A549 (cell line): Measurements from ENCODE around the gene SVIL. TPM values are rescaled to one million over a fixed set of nuclear protein-coding genes. Genes with fewer than 3 reads are reported as not detected.

Experiments used
- ATAC-seq, 2 experiments: fragments of 200-7000 bp in 1 of 2; fragments of >200 bp in 1 of 2; cut with Nextera tagmentation in 1 of 2; cut with Tn5 transposase in 1 of 2; 3 replicates each; pipeline versions ENCODE4 v1.8.0 to v1.9.1; 2018 to 2020; ENCODE audit warnings: mild to moderate bottlenecking in 1 of 2, moderate library complexity in 1 of 2
- CTCF ChIA-PET: fragments of 300-600 bp; sonication (Branson Sonifier 250); formaldehyde crosslinking; extraction: SDS; loops from one replicate; lab custom pipeline; 2021; ENCODE audit warnings: antibody characterized with exemption, inconsistent platforms; lab: Yijun Ruan, JAX
- POLR2A ChIA-PET: fragments of 350-600 bp; formaldehyde crosslinking; extraction: SDS; loops from one replicate; lab custom pipeline; 2021; ENCODE audit warnings: antibody characterized with exemption, inconsistent platforms; lab: Yijun Ruan, JAX
- DNase-seq, 2 experiments: peaks; one replicate each; pipeline versions ENCODE4 v3.0.0 to v3.0.0-alpha.2; 2011 to 2016; ENCODE audit warnings: low read depth in 1 of 2, low spot score in 1 of 2
- FAIRE-seq: peaks from 2 replicates; lab custom pipeline; 2011; peaks lifted over from hg19 to GRCh38; lab: Jason Lieb, UNC
- H3K27ac ChIP-seq, 2 experiments: fragments of >200 bp; sonication (Bioruptor Twin); formaldehyde crosslinking; 3 replicates each; pipeline ENCODE4 v1.5.1; 2016 to 2017
- H3K4me1 ChIP-seq: fragments of >200 bp; sonication (Bioruptor Twin); formaldehyde crosslinking; 3 replicates; pipeline ENCODE4 v1.6.1; 2016
- H3K4me2 ChIP-seq: fragments of >200 bp; sonication (Bioruptor Twin); formaldehyde crosslinking; 3 replicates; pipeline ENCODE4 v1.6.1; 2016
- H3K4me3 ChIP-seq: fragments of >200 bp; sonication (Bioruptor Twin); formaldehyde crosslinking; 3 replicates; pipeline ENCODE4 v1.5.1; 2016
- H3K9me3 ChIP-seq: fragments of >200 bp; sonication (Bioruptor Twin); formaldehyde crosslinking; 3 replicates; pipeline ENCODE4 v1.6.1; 2016
- BHLHE40 ChIP-seq: IDR thresholded peaks from 2 replicates; pipeline ENCODE4 v1.6.1; 2012; ENCODE audit warnings: low read depth, low read length, inconsistent platforms
- CBX2 ChIP-seq: fragments of 200-600 bp; sonication (generic); IDR thresholded peaks from 2 replicates; pipeline ENCODE4 v1.6.1; 2016; ENCODE audit warnings: low read depth, mild to moderate bottlenecking, borderline replicate concordance
- CBX8 ChIP-seq: fragments of 200-600 bp; sonication (generic); IDR thresholded peaks from 2 replicates; pipeline ENCODE4 v1.6.1; 2016
- CHD2 ChIP-seq: fragments of 150-350 bp; IDR thresholded peaks from 2 replicates; pipeline ENCODE4 v1.6.1; 2014; ENCODE audit warnings: low read length; ENCODE audit not compliant: partially characterized antibody
- CHD4 ChIP-seq: fragments of 200-600 bp; sonication (generic); IDR thresholded peaks from 2 replicates; pipeline ENCODE4 v1.6.1; 2016; ENCODE audit warnings: antibody characterized with exemption, mild to moderate bottlenecking, borderline replicate concordance
- ESRRA ChIP-seq: fragments of 150-350 bp; IDR thresholded peaks from 2 replicates; pipeline ENCODE4 v1.6.1; 2014; ENCODE audit warnings: mild to moderate bottlenecking, low read length, borderline replicate concordance
- HDAC2 ChIP-seq: fragments of 200-600 bp; sonication (generic); IDR thresholded peaks from 2 replicates; pipeline ENCODE4 v1.6.1; 2016
- MYC ChIP-seq: IDR thresholded peaks from 2 replicates; pipeline ENCODE4 v1.6.1; 2012; ENCODE audit warnings: mild to moderate bottlenecking, inconsistent platforms, low read length, improper control_type of control experiment, borderline replicate concordance
- NPAS2 ChIP-seq: fragments of 250-450 bp; sonication (Bioruptor Pico); IDR thresholded peaks from 2 replicates; pipeline ENCODE4 v1.8.0; 2022; ENCODE audit warnings: mild to moderate bottlenecking, moderate library complexity, borderline replicate concordance
- POLR2A ChIP-seq: IDR thresholded peaks from 2 replicates; pipeline ENCODE4 v1.6.1; 2012; ENCODE audit warnings: mild to moderate bottlenecking, low read length
- POLR2AphosphoS2 ChIP-seq: conservative IDR thresholded peaks from 2 replicates; pipeline ENCODE4 v1.6.1; 2012; ENCODE audit warnings: low read length, improper control_type of control experiment, inconsistent platforms
- RFX5 ChIP-seq: fragments of 450-650 bp; IDR thresholded peaks from 2 replicates; pipeline ENCODE4 v1.7.1; 2014; ENCODE audit warnings: antibody characterized with exemption, mild to moderate bottlenecking, moderate library complexity
- RNF2 ChIP-seq: fragments of 200-600 bp; sonication (generic); IDR thresholded peaks from 2 replicates; pipeline ENCODE4 v1.6.1; 2016; ENCODE audit warnings: low read depth, mild to moderate bottlenecking, antibody characterized with exemption, moderate library complexity, borderline replicate concordance
- ZC3H11A ChIP-seq: fragments of 450-650 bp; IDR thresholded peaks from 2 replicates; pipeline ENCODE4 v1.6.1; 2014; ENCODE audit warnings: antibody characterized with exemption, mild to moderate bottlenecking
- ZNF302 ChIP-seq: fragments of 250-450 bp; sonication (Bioruptor Pico); IDR thresholded peaks from 2 replicates; pipeline ENCODE4 v1.9.0; 2021; ENCODE audit warnings: inconsistent platforms, mild to moderate bottlenecking, moderate library complexity
- ZSCAN20 ChIP-seq: fragments of 250-450 bp; sonication (Bioruptor Pico); IDR thresholded peaks from 2 replicates; pipeline ENCODE4 v1.8.0; 2022; ENCODE audit warnings: mild to moderate bottlenecking, moderate library complexity
- WGBS: methylation state at CpG from one replicate; pipeline ENCODE4 v1.1.6; 2017; ENCODE audit errors: missing lambda C conversion rate; 5-methylcytosine and 5-hydroxymethylcytosine counted together
- polyA plus RNA-seq, 4 experiments: library from polyadenylated mRNA; depleted of rRNA in 3 of 4; stranded (reverse); fragments of >200 nt; fragmentation: RNase III in 1 of 4; extraction: RNeasy Plus Mini Kit Qiagen cat#74134 plus additional on column Dnase treatment in 1 of 4; gene quantifications; 2 replicates in 3 of 4; 3 replicates in 1 of 4; pipeline ENCODE4 v1.2.3, GENCODE V29; 2011 to 2017
- TF ChIP-seq, protein P1 (sequence below): fragments of 200-600 bp; sonication (generic); IDR thresholded peaks from 2 replicates; pipeline ENCODE4 v1.6.1; 2016; ENCODE audit warnings: antibody characterized with exemption, mild to moderate bottlenecking, moderate library complexity
- TF ChIP-seq, protein P2 (sequence below): fragments of 150-350 bp; IDR thresholded peaks from 2 replicates; pipeline ENCODE4 v1.6.1; 2014; ENCODE audit warnings: low read depth, mild to moderate bottlenecking, low read length
- TF ChIP-seq, protein P3 (sequence below): fragments of 250-450 bp; sonication (Bioruptor Pico); IDR thresholded peaks from 2 replicates; pipeline ENCODE4 v1.5.0; 2021; ENCODE audit warnings: mild to moderate bottlenecking, moderate library complexity, borderline replicate concordance
- TF ChIP-seq, protein P4 (sequence below): fragments of 450-650 bp; IDR thresholded peaks from 2 replicates; pipeline ENCODE4 v1.6.1; 2014; ENCODE audit warnings: antibody characterized with exemption

SVIL gene
- polyA plus RNA-seq, 2 of the 4 experiments (the other 2 are of a cell fraction) = 12.0 to 20.4 TPM

DNA sequence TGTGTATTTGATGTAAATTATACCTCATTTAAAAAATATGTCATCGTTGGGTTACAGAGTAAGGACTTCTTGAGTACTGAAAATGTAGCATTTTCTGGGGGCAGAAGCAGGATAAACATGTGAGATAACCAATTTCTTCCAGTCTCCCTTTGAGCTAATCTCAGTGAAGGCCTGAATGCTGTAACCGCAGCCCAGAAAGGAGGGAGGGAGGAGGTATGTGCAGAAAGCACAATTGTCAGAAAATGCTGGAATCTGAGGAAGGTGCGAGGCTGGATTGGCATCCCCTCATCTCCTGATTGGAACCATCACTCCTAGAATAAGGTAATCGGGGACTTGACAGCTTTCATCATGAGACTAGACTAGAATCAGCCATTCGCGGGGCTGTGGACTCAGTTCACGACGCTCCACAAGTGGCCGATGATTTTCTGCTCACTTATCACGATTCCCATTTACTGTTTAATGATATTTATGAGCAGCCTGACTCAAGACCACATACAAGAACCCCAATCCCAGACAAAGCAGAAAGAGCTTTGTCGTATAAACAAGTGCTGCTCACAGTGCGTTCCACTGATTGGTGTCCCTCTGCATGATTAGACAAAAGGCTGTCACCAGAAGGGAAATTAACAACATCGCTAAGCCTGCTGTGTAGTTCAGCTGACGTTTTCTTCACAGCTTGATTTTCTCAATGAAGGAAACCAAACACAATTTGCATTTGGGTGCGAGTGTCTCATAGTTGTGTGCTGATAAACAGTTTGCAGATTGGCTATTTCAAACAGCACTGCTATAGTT, 93.2 kb downstream of the SVIL start (continued):
- TF ChIP-seq, protein P1, sequence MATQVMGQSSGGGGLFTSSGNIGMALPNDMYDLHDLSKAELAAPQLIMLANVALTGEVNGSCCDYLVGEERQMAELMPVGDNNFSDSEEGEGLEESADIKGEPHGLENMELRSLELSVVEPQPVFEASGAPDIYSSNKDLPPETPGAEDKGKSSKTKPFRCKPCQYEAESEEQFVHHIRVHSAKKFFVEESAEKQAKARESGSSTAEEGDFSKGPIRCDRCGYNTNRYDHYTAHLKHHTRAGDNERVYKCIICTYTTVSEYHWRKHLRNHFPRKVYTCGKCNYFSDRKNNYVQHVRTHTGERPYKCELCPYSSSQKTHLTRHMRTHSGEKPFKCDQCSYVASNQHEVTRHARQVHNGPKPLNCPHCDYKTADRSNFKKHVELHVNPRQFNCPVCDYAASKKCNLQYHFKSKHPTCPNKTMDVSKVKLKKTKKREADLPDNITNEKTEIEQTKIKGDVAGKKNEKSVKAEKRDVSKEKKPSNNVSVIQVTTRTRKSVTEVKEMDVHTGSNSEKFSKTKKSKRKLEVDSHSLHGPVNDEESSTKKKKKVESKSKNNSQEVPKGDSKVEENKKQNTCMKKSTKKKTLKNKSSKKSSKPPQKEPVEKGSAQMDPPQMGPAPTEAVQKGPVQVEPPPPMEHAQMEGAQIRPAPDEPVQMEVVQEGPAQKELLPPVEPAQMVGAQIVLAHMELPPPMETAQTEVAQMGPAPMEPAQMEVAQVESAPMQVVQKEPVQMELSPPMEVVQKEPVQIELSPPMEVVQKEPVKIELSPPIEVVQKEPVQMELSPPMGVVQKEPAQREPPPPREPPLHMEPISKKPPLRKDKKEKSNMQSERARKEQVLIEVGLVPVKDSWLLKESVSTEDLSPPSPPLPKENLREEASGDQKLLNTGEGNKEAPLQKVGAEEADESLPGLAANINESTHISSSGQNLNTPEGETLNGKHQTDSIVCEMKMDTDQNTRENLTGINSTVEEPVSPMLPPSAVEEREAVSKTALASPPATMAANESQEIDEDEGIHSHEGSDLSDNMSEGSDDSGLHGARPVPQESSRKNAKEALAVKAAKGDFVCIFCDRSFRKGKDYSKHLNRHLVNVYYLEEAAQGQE = no peak
- TF ChIP-seq, protein P2, sequence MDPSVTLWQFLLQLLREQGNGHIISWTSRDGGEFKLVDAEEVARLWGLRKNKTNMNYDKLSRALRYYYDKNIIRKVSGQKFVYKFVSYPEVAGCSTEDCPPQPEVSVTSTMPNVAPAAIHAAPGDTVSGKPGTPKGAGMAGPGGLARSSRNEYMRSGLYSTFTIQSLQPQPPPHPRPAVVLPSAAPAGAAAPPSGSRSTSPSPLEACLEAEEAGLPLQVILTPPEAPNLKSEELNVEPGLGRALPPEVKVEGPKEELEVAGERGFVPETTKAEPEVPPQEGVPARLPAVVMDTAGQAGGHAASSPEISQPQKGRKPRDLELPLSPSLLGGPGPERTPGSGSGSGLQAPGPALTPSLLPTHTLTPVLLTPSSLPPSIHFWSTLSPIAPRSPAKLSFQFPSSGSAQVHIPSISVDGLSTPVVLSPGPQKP = no peak
- no peak for TF ChIP-seq ZNF302 (CRISPR knock-in tag)

DNA sequence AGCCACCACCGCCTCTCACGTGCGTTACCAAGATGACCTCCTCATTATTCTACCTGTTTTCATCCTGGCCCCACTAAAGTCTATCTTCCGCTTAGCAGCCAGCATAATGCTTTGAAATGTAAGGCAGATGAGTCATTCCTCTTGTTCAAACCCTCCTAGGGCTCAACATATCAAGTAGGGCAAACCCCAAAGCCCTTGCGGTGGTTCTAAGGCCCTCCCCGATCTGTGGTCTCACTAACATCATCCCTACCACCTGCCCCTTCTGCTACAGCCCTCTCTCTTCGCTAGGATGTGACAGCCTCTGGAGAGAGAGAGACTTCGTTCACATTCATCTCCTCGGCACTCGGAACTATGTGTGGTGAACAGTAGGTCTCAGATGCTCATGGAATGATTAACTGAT, 94.8 kb downstream of the SVIL start:
- POLR2A ChIA-PET = no interaction called here

DNA sequence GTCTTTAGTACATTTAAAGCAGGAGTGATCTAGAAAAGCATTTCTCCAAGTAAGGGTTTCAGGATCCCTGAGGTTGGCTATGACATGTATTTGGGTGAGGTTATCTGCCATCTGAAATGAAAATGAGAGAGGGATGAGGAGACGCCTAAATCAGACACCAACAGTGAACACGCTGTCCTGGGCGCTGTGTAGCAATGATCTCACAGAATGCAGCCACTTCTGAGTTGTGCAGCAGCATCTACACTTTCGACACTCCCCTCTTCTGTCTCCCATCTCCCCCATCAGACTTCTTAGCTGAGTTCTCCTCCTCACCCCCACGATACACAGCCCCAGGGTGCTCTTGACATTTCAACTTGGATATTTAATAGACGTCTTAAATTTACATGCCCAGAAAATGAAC, 95.4 kb downstream of the SVIL start:
- CTCF ChIA-PET = interaction anchor here (1.2 kb wide), 1 partner anchor 14 kb away, joined by 3 read pairs; no protein-coding TSS in a partner anchor
- FAIRE-seq = no peak

More for the DNA sequence above, 94.8 kb downstream of the SVIL start:
- Histone ChIP-seq H3K9me3 (no peaks in the 10 kb centered on the region), H3K27ac (no peak overlapping the region), H3K4me3 (no peak overlapping the region), H3K4me2 (no peak overlapping the region), H3K4me1 (peaks cover 18% of the 10 kb centered on the region)
- ATAC-seq = no peak
- TF ChIP-seq ZC3H11A (no peak), NPAS2 (CRISPR knock-in tag) (no peak), RNF2 (no peak), RFX5 (no peak), MYC (no peak), POLR2A (no peak), CHD4 (no peak), CHD2 (no peak)
- no peak for DNase-seq
- CTCF ChIA-PET = interaction anchor here (1.2 kb wide), 1 partner anchor 15 kb away, joined by 3 read pairs; no protein-coding TSS in a partner anchor
- no peak for FAIRE-seq
- WGBS = 96% methylated on average over 10 of the region's 10 CpGs

More for the DNA sequence above, 95.4 kb downstream of the SVIL start:
- Histone ChIP-seq H3K4me1 (peaks cover 24% of the 10 kb centered on the region), H3K27ac (no peak overlapping the region), H3K4me2 (no peak overlapping the region), H3K9me3 (no peaks in the 10 kb centered on the region)
- POLR2A ChIA-PET = no interaction called here
- no peak for DNase-seq
- 85% methylated on average over 6 of the region's 6 CpGs for WGBS
- no peak for ATAC-seq
- no peak for TF ChIP-seq CBX8
- TF ChIP-seq HDAC2 = no peak
- no peak for TF ChIP-seq ZSCAN20 (CRISPR knock-in tag)
- no peak for TF ChIP-seq POLR2AphosphoS2
- TF ChIP-seq, protein P3, sequence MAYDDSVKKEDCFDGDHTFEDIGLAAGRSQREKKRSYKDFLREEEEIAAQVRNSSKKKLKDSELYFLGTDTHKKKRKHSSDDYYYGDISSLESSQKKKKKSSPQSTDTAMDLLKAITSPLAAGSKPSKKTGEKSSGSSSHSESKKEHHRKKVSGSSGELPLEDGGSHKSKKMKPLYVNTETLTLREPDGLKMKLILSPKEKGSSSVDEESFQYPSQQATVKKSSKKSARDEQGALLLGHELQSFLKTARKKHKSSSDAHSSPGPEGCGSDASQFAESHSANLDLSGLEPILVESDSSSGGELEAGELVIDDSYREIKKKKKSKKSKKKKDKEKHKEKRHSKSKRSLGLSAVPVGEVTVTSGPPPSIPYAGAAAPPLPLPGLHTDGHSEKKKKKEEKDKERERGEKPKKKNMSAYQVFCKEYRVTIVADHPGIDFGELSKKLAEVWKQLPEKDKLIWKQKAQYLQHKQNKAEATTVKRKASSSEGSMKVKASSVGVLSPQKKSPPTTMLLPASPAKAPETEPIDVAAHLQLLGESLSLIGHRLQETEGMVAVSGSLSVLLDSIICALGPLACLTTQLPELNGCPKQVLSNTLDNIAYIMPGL (CRISPR knock-in tag) = no peak
- TF ChIP-seq CHD4 = no peak
- TF ChIP-seq, protein P2 = no peak
- no peak for TF ChIP-seq CBX2
- no peak for TF ChIP-seq BHLHE40
- TF ChIP-seq ESRRA = no peak
- no peak for TF ChIP-seq POLR2A
- TF ChIP-seq, protein P4, sequence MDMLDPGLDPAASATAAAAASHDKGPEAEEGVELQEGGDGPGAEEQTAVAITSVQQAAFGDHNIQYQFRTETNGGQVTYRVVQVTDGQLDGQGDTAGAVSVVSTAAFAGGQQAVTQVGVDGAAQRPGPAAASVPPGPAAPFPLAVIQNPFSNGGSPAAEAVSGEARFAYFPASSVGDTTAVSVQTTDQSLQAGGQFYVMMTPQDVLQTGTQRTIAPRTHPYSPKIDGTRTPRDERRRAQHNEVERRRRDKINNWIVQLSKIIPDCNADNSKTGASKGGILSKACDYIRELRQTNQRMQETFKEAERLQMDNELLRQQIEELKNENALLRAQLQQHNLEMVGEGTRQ = no peak
- no peak for TF ChIP-seq MYC
- TF ChIP-seq, all 56 proteins: peak for 0
- no peak overlapping the region for H3K4me3 ChIP-seq
